ENCODE results near the gene KRT15.

Gene KRT15

GRCh38 chr17:41490000-41490990 is 28.4 kb downstream of the KRT15 start:
- Mint-ChIP-seq H3K27me3 (ENCODE audit: low read depth) (peaks cover 3% of the 10 kb centered on the region), H3K36me3 (ENCODE audit: low read depth) (no peaks in the 10 kb centered on the region), H3K9me3 (no peaks in the 10 kb centered on the region), H3K4me1 (ENCODE audit: low read depth) (no peaks in the 10 kb centered on the region), H3K27ac (no peak overlapping the region), H3K4me3 (no peak overlapping the region)

- Mint-ChIP-seq H3K36me3 (ENCODE audit: low read depth) (no peaks in the 10 kb centered on the region), H3K4me3 (no peak within 1 kb of the TSS), H3K27me3 (ENCODE audit: low read depth) (peaks cover 3% of the 10 kb centered on the region), H3K27ac (no peak within 1 kb of the TSS), H3K9me3 (no peaks in the 10 kb centered on the region), H3K4me1 (ENCODE audit: low read depth) (no peaks in the 10 kb centered on the region)
These were observed 29.2 kb downstream of the KRT15 start, which contains the start of gene KRT36 for GRCh38 chr17:41489531-41489930. Gene KRT36, minus strand, starts transcription at chr17:41489910. Its CDS starts 46 bp downstream, at chr17:41489864.

- H3K9me3 Mint-ChIP-seq, result no peaks in the 10 kb centered on the region
- no peaks in the 10 kb centered on the region for H3K27me3 Mint-ChIP-seq (ENCODE audit: low read depth)
- no peak overlapping the region for H3K27ac Mint-ChIP-seq
- H3K36me3 Mint-ChIP-seq (ENCODE audit: low read depth), result no peaks in the 10 kb centered on the region
- no peak overlapping the region for H3K4me3 Mint-ChIP-seq
- H3K4me1 Mint-ChIP-seq (ENCODE audit: low read depth), result no peaks in the 10 kb centered on the region
These were observed 31.7 kb downstream of the KRT15 start for GRCh38 chr17:41486809-41487530.

- H3K4me1 Mint-ChIP-seq (ENCODE audit: low read depth), result no peaks in the 10 kb centered on the region
- no peaks in the 10 kb centered on the region for H3K9me3 Mint-ChIP-seq
- no peaks in the 10 kb centered on the region for H3K27me3 Mint-ChIP-seq (ENCODE audit: low read depth)
- H3K36me3 Mint-ChIP-seq (ENCODE audit: low read depth), result no peaks in the 10 kb centered on the region
- no peak overlapping the region for H3K27ac Mint-ChIP-seq
- no peak overlapping the region for H3K4me3 Mint-ChIP-seq
These were observed 32.4 kb downstream of the KRT15 start for GRCh38 chr17:41486316-41486715.

- no peak overlapping the region for H3K4me3 Mint-ChIP-seq
- no peaks in the 10 kb centered on the region for H3K27me3 Mint-ChIP-seq (ENCODE audit: low read depth)
- H3K9me3 Mint-ChIP-seq, result no peaks in the 10 kb centered on the region
- no peak overlapping the region for H3K27ac Mint-ChIP-seq
- no peaks in the 10 kb centered on the region for H3K36me3 Mint-ChIP-seq (ENCODE audit: low read depth)
- H3K4me1 Mint-ChIP-seq (ENCODE audit: low read depth), result no peaks in the 10 kb centered on the region
These were observed 33.5 kb downstream of the KRT15 start for GRCh38 chr17:41484920-41485904.

GRCh38 chr17:41483991-41484826 is 34.5 kb downstream of the KRT15 start:
- H3K36me3 Mint-ChIP-seq (ENCODE audit: low read depth), result no peaks in the 10 kb centered on the region
- no peaks in the 10 kb centered on the region for H3K27me3 Mint-ChIP-seq (ENCODE audit: low read depth)
- H3K4me3 Mint-ChIP-seq, result no peak overlapping the region
- H3K4me1 Mint-ChIP-seq (ENCODE audit: low read depth), result no peaks in the 10 kb centered on the region
- no peak overlapping the region for H3K27ac Mint-ChIP-seq
- no peaks in the 10 kb centered on the region for H3K9me3 Mint-ChIP-seq

GRCh38 chr17:41483531-41483930 is 35.2 kb downstream of the KRT15 start:
- Mint-ChIP-seq H3K36me3 (ENCODE audit: low read depth) (no peaks in the 10 kb centered on the region), H3K9me3 (no peaks in the 10 kb centered on the region), H3K4me1 (ENCODE audit: low read depth) (no peaks in the 10 kb centered on the region), H3K27me3 (ENCODE audit: low read depth) (no peaks in the 10 kb centered on the region), H3K27ac (no peak overlapping the region), H3K4me3 (no peak overlapping the region)

- Mint-ChIP-seq H3K27ac (no peak within 1 kb of the TSS), H3K4me1 (ENCODE audit: low read depth) (no peaks in the 10 kb centered on the region), H3K36me3 (ENCODE audit: low read depth) (no peaks in the 10 kb centered on the region), H3K4me3 (no peak within 1 kb of the TSS), H3K27me3 (ENCODE audit: low read depth) (no peaks in the 10 kb centered on the region), H3K9me3 (no peaks in the 10 kb centered on the region)
These were observed 37.7 kb downstream of the KRT15 start, which contains the start of gene KRT35 for GRCh38 chr17:41481036-41481435. Gene KRT35, minus strand, starts transcription at chr17:41481151. Its CDS starts 54 bp downstream, at chr17:41481097.

- no peak overlapping the region for H3K4me3 Mint-ChIP-seq
These were observed 38.1 kb downstream of the KRT15 start for GRCh38 chr17:41480581-41480980.

GRCh38 chr17:41480136-41480535 is 38.6 kb downstream of the KRT15 start:
- no peaks in the 10 kb centered on the region for H3K4me1 Mint-ChIP-seq (ENCODE audit: low read depth)
- H3K9me3 Mint-ChIP-seq, result no peaks in the 10 kb centered on the region
- H3K36me3 Mint-ChIP-seq (ENCODE audit: low read depth), result no peaks in the 10 kb centered on the region
- H3K4me3 Mint-ChIP-seq, result no peak overlapping the region
- no peak overlapping the region for H3K27ac Mint-ChIP-seq
- no peaks in the 10 kb centered on the region for H3K27me3 Mint-ChIP-seq (ENCODE audit: low read depth)

More at GRCh38 chr17:41480581-41480980, 38.1 kb downstream of the KRT15 start:
- H3K4me1 Mint-ChIP-seq (ENCODE audit: low read depth), result no peaks in the 10 kb centered on the region
- H3K36me3 Mint-ChIP-seq (ENCODE audit: low read depth), result no peaks in the 10 kb centered on the region
- no peak overlapping the region for H3K27ac Mint-ChIP-seq
- H3K27me3 Mint-ChIP-seq (ENCODE audit: low read depth), result no peaks in the 10 kb centered on the region
- H3K9me3 Mint-ChIP-seq, result no peaks in the 10 kb centered on the region

- no peaks in the 10 kb centered on the region for H3K9me3 Mint-ChIP-seq
- no peaks in the 10 kb centered on the region for H3K36me3 Mint-ChIP-seq (ENCODE audit: low read depth)
- no peak overlapping the region for H3K4me3 Mint-ChIP-seq
- H3K27ac Mint-ChIP-seq, result no peak overlapping the region
- H3K27me3 Mint-ChIP-seq (ENCODE audit: low read depth), result no peaks in the 10 kb centered on the region
- no peaks in the 10 kb centered on the region for H3K4me1 Mint-ChIP-seq (ENCODE audit: low read depth)
These were observed 40.5 kb downstream of the KRT15 start for GRCh38 chr17:41478237-41478636.

- Mint-ChIP-seq H3K36me3 (ENCODE audit: low read depth) (no peaks in the 10 kb centered on the region), H3K27me3 (ENCODE audit: low read depth) (peaks cover under 1% of the 10 kb centered on the region), H3K4me3 (no peak overlapping the region), H3K9me3 (no peaks in the 10 kb centered on the region), H3K4me1 (ENCODE audit: low read depth) (no peaks in the 10 kb centered on the region), H3K27ac (no peak overlapping the region)
These were observed 41.5 kb downstream of the KRT15 start for GRCh38 chr17:41476866-41477815.

Measured in T-helper 1 cell treated with Interleukin-12 subunit alpha and Interleukin-12 subunit beta and Interleukin-4 antibody, amounts not matched to agents 30 μg/mL and 1 μg/mL, for 36 hours (primary cell).